MM.1S (cell line): ENCODE measurements around the gene KNOP1.

Experiments
- CTCF ChIP-seq: fragments of 300-600 bp; sonication (generic); IDR thresholded peaks from 2 replicates; pipeline ENCODE4 v1.5.1; 2016; ENCODE audit warnings: antibody characterized with exemption, low read length, mixed read lengths
- EZH2 ChIP-seq: fragments of 300-600 bp; sonication (generic); optimal IDR thresholded peaks from 2 replicates; pipeline ENCODE3; 2017; ENCODE audit warnings: low read depth, mild to moderate bottlenecking, antibody characterized with exemption, low read length, mixed read lengths

- TF ChIP-seq CTCF: no peak
- TF ChIP-seq EZH2: no peak
Observed at GRCh38 chr16:19765860-19766553, 48.0 kb upstream of the KNOP1 start.
